H9 (cell line): Measurements from ENCODE around the gene ARFGAP1. TPM values are rescaled to one million over a fixed set of nuclear protein-coding genes. Genes with fewer than 3 reads are reported as not detected.

Experiments
- DNase-seq: peaks from one replicate; pipeline ENCODE4 v3.0.0-alpha.2; 2017
- H2AFZ ChIP-seq: one replicate; pipeline ENCODE4 v1.6.1; 2013; ENCODE audit warnings: mild to moderate bottlenecking, low read length, control low read depth, moderate library complexity
- H2AK5ac ChIP-seq: 2 replicates; pipeline ENCODE4 v1.6.1; 2013; ENCODE audit warnings: low read length, control low read depth, mixed read lengths; ENCODE audit not compliant: insufficient read length
- H2BK120ac ChIP-seq: one replicate; pipeline ENCODE4 v1.6.1; 2013; ENCODE audit warnings: low read depth, mild to moderate bottlenecking, low read length, control low read depth, inconsistent platforms; ENCODE audit not compliant: poor library complexity, severe bottlenecking
- H2BK12ac ChIP-seq: 2 replicates; pipeline ENCODE4 v1.6.1; 2013; ENCODE audit warnings: low read length, control low read depth, mixed read lengths, low read depth; ENCODE audit not compliant: insufficient read length
- H2BK15ac ChIP-seq: 2 replicates; pipeline ENCODE4 v1.6.1; 2013; ENCODE audit warnings: low read depth, low read length, control low read depth
- H2BK20ac ChIP-seq: one replicate; pipeline ENCODE4 v1.6.1; 2013; ENCODE audit warnings: low read depth, mild to moderate bottlenecking, low read length, control low read depth, inconsistent platforms; ENCODE audit not compliant: poor library complexity, severe bottlenecking
- H2BK5ac ChIP-seq: 2 replicates; pipeline ENCODE4 v1.6.1; 2013; ENCODE audit warnings: low read length, control low read depth, mixed read lengths; ENCODE audit not compliant: insufficient read length
- H3K14ac ChIP-seq: 2 replicates; pipeline ENCODE4 v1.6.1; 2013; ENCODE audit warnings: low read length, control low read depth; ENCODE audit not compliant: insufficient read depth
- H3K18ac ChIP-seq: 2 replicates; pipeline ENCODE4 v1.6.1; 2013; ENCODE audit warnings: low read depth, mild to moderate bottlenecking, mixed read lengths, low read length, control low read depth; ENCODE audit not compliant: insufficient read length
- H3K23ac ChIP-seq: 2 replicates; pipeline ENCODE4 v1.6.1; 2013; ENCODE audit warnings: low read length, control low read depth, mixed read lengths, low read depth; ENCODE audit not compliant: insufficient read length
- H3K23me2 ChIP-seq: 2 replicates; pipeline ENCODE4 v1.6.1; 2013; ENCODE audit warnings: low read depth, mild to moderate bottlenecking, mixed read lengths, low read length, control low read depth; ENCODE audit not compliant: insufficient read length, poor library complexity, severe bottlenecking
- H3K27ac ChIP-seq: 2 replicates; pipeline ENCODE4 v1.5.1; 2013; ENCODE audit warnings: low read length, control low read depth, mixed read lengths, low read depth; ENCODE audit not compliant: insufficient read length
- H3K27me3 ChIP-seq: 2 replicates; pipeline ENCODE4 v1.6.1; 2013; ENCODE audit warnings: low read length, control low read depth, inconsistent platforms; ENCODE audit not compliant: insufficient read depth
- H3K4ac ChIP-seq: 2 replicates; pipeline ENCODE4 v1.6.1; 2013; ENCODE audit warnings: low read depth, mild to moderate bottlenecking, control low read depth, inconsistent platforms, low read length, moderate library complexity
- H3K4me1 ChIP-seq: 2 replicates; pipeline ENCODE4 v1.6.1; 2013; ENCODE audit warnings: low read length, control low read depth, inconsistent platforms; ENCODE audit not compliant: insufficient read depth
- H3K4me2 ChIP-seq: 2 replicates; pipeline ENCODE4 v1.6.1; 2013; ENCODE audit warnings: low read length, control low read depth, mixed read lengths; ENCODE audit not compliant: insufficient read length, insufficient read depth
- H3K56ac ChIP-seq: 2 replicates; pipeline ENCODE4 v1.6.1; 2013; ENCODE audit warnings: low read depth, mild to moderate bottlenecking, mixed read lengths, low read length, control low read depth; ENCODE audit not compliant: insufficient read length
- H3K79me1 ChIP-seq: 2 replicates; pipeline ENCODE4 v1.6.1; 2013; ENCODE audit warnings: low read depth, mild to moderate bottlenecking, moderate library complexity, low read length, control low read depth, inconsistent platforms; ENCODE audit not compliant: insufficient read depth, poor library complexity, severe bottlenecking
- H3K79me2 ChIP-seq: 2 replicates; pipeline ENCODE4 v1.6.1; 2013; ENCODE audit warnings: low read length, control low read depth, inconsistent platforms; ENCODE audit not compliant: insufficient read depth
- H3K9ac ChIP-seq: 2 replicates; pipeline ENCODE4 v1.6.1; 2013; ENCODE audit warnings: low read length, control low read depth, mixed read lengths; ENCODE audit not compliant: insufficient read length; ENCODE audit errors: extremely low read depth
- H3K9me3 ChIP-seq: one replicate; pipeline ENCODE4 v1.6.1; 2013; ENCODE audit warnings: low read depth, low read length, inconsistent platforms; ENCODE audit not compliant: control insufficient read depth
- H3T11ph ChIP-seq: one replicate; pipeline ENCODE4 v1.6.1; 2013; ENCODE audit warnings: mild to moderate bottlenecking, low read length, control low read depth, inconsistent platforms
- H4K20me1 ChIP-seq: one replicate; pipeline ENCODE4 v1.6.1; 2013; ENCODE audit not compliant: control insufficient read depth, insufficient read length, insufficient read depth
- H4K5ac ChIP-seq: 2 replicates; pipeline ENCODE4 v1.6.1; 2013; ENCODE audit warnings: low read depth, mild to moderate bottlenecking, mixed read lengths, low read length, control low read depth; ENCODE audit not compliant: insufficient read length
- H4K8ac ChIP-seq: replicated peaks from 2 replicates; pipeline ENCODE4 v1.6.1; 2013; ENCODE audit warnings: low read length, control low read depth, mixed read lengths, low read depth; ENCODE audit not compliant: insufficient read length
- H4K91ac ChIP-seq: 2 replicates; pipeline ENCODE4 v1.6.1; 2013; ENCODE audit warnings: low read depth, mild to moderate bottlenecking, moderate library complexity, mixed read lengths, low read length, control low read depth; ENCODE audit not compliant: insufficient read length
- H3K27ac Mint-ChIP-seq, 3 experiments: 2 replicates in 2 of 3; 3 replicates in 1 of 3; pipeline ENCODE4 v1.8.0; 2020 to 2021; ENCODE audit warnings: mixed read lengths in 3 of 3, mild to moderate bottlenecking in 1 of 3, moderate library complexity in 1 of 3
- H3K27me3 Mint-ChIP-seq: 2 replicates; pipeline ENCODE4 v1.8.0; 2021; ENCODE audit warnings: low read depth, mild to moderate bottlenecking, moderate library complexity, mixed read lengths
- H3K36me3 Mint-ChIP-seq, 3 experiments: 2 replicates in 2 of 3; 3 replicates in 1 of 3; pipeline ENCODE4 v1.8.0; 2020 to 2021; ENCODE audit warnings: low read depth in 3 of 3, mixed read lengths in 3 of 3; ENCODE audit not compliant: insufficient read depth in 1 of 3
- H3K4me1 Mint-ChIP-seq, 2 experiments: 2 replicates each; pipeline ENCODE4 v1.8.0; 2020; ENCODE audit warnings: mixed read lengths in 2 of 2
- H3K4me3 Mint-ChIP-seq, 2 experiments: 2 replicates in 1 of 2; 3 replicates in 1 of 2; pipeline ENCODE4 v1.8.0; 2020 to 2021; ENCODE audit warnings: mild to moderate bottlenecking in 2 of 2, mixed read lengths in 2 of 2, moderate library complexity in 1 of 2
- H3K9me3 Mint-ChIP-seq, 2 experiments: 2 replicates in 1 of 2; 3 replicates in 1 of 2; pipeline ENCODE4 v1.8.0; 2020; ENCODE audit warnings: mild to moderate bottlenecking in 2 of 2, mixed read lengths in 2 of 2, moderate library complexity in 1 of 2
- CTCF ChIP-seq: fragments of 200-600 bp; sonication (generic); conservative IDR thresholded peaks from 3 replicates; pipeline ENCODE4 v1.8.0; 2021; ENCODE audit warnings: antibody characterized with exemption, mild to moderate bottlenecking
- WGBS: extraction: QIAGEN DNeasy Blood & Tissue Kit; methylation state at CpG from one replicate; pipeline ENCODE4 v1.1.7; 2013; ENCODE audit warnings: missing lambda C conversion rate, low lambda C conversion rate, mixed read lengths; ENCODE audit not compliant: insufficient read length; ENCODE audit errors: extremely low coverage; 5-methylcytosine and 5-hydroxymethylcytosine counted together
- total RNA-seq: library from RNA; stranded (reverse); gene quantifications from 2 replicates; pipeline ENCODE4 v1.2.1, GENCODE V29; 2021

ARFGAP1 gene
- total RNA-seq, 1 experiment from 2014 or later: 114 TPM

GRCh38 chr20:63285636-63286615 lies 13.3 kb downstream of the ARFGAP1 start:
- no peak overlapping the region for H2BK20ac ChIP-seq
- H3K4me2 ChIP-seq: no peak overlapping the region
- H4K5ac ChIP-seq: no peak overlapping the region
- no peak overlapping the region for H3K23ac ChIP-seq
- DNase-seq: no peak
- H3K14ac ChIP-seq: no peak overlapping the region
- H3K79me1 ChIP-seq: no peaks in the 10 kb centered on the region
- H4K8ac ChIP-seq: no peak overlapping the region
- no peak overlapping the region for H2BK120ac ChIP-seq
- no peaks in the 10 kb centered on the region for H3K9me3 Mint-ChIP-seq
- H4K20me1 ChIP-seq: no peaks in the 10 kb centered on the region
- H4K91ac ChIP-seq: no peak overlapping the region
- no peaks in the 10 kb centered on the region for H3K27me3 Mint-ChIP-seq
- WGBS: no CpG with 5 or more reads among the region's 44 CpGs
- no peak overlapping the region for H2AK5ac ChIP-seq
- peaks cover 8 to 60% (median 42%) of the 10 kb centered on the region in 3 experiments; a peak in 6 of 7 replicates for H3K36me3 Mint-ChIP-seq
- no peak overlapping the region for H3K4me3 Mint-ChIP-seq
- H3K4me1 Mint-ChIP-seq: peaks cover 5% of the 10 kb centered on the region in 2 experiments; a peak in 3 of 4 replicates
- H3K27ac ChIP-seq: no peak overlapping the region
- no peaks in the 10 kb centered on the region for H3K27me3 ChIP-seq
- no peaks in the 10 kb centered on the region for H3K4me1 ChIP-seq
- H3K27ac Mint-ChIP-seq: no peak overlapping the region; a peak in 1 of 7 replicates
- H2BK15ac ChIP-seq: no peak overlapping the region
- no peak overlapping the region for H3K9ac ChIP-seq
- H3K4ac ChIP-seq: no peak overlapping the region
- no peak overlapping the region for H2BK12ac ChIP-seq
- H3T11ph ChIP-seq: no peak overlapping the region
- no peak overlapping the region for H2BK5ac ChIP-seq
- no peak overlapping the region for H2AFZ ChIP-seq
- H3K79me2 ChIP-seq: no peaks in the 10 kb centered on the region
- H3K56ac ChIP-seq: no peak overlapping the region
- peaks cover 3% of the 10 kb centered on the region for H3K23me2 ChIP-seq
- no peak overlapping the region for H3K18ac ChIP-seq
- no peaks in the 10 kb centered on the region for H3K9me3 ChIP-seq
- no peak for TF ChIP-seq CTCF
